HEK293 (cell line): ENCODE measurements around the gene PAPSS2.

Source experiments
- MZF1 ChIP-seq: fragments of 450-650 bp; formaldehyde crosslinking; IDR thresholded peaks from 2 replicates; pipeline ENCODE4 v1.5.1; 2017; ENCODE audit warnings: missing biosample characterization, missing genetic modification characterization, borderline replicate concordance
- PRDM1 ChIP-seq: fragments of 450-650 bp; formaldehyde crosslinking; IDR thresholded peaks from 2 replicates; pipeline ENCODE4; 2016; ENCODE audit warnings: missing biosample characterization, missing genetic modification characterization
- REST ChIP-seq: fragments of 450-650 bp; formaldehyde crosslinking; IDR thresholded peaks from 2 replicates; pipeline ENCODE4 v1.5.1; 2016; ENCODE audit warnings: missing biosample characterization, missing genetic modification characterization
- YY1 ChIP-seq: fragments of 450-650 bp; formaldehyde crosslinking; IDR thresholded peaks from 2 replicates; pipeline ENCODE4 v1.5.1; 2018; ENCODE audit warnings: missing biosample characterization, missing genetic modification characterization
- ZFP41 ChIP-seq: fragments of 450-650 bp; formaldehyde crosslinking; IDR thresholded peaks from 2 replicates; pipeline ENCODE4 v1.5.1; 2016; ENCODE audit warnings: missing biosample characterization, missing genetic modification characterization, borderline replicate concordance
- ZNF140 ChIP-seq: fragments of 450-650 bp; formaldehyde crosslinking; IDR thresholded peaks from 2 replicates; pipeline ENCODE4 v1.5.1; 2016; ENCODE audit warnings: missing biosample characterization, missing genetic modification characterization
- ZNF23 ChIP-seq: fragments of 450-650 bp; formaldehyde crosslinking; IDR thresholded peaks from 2 replicates; pipeline ENCODE4 v1.5.1; 2016; ENCODE audit warnings: missing biosample characterization, missing genetic modification characterization, borderline replicate concordance
- ZNF341 ChIP-seq: fragments of 450-650 bp; formaldehyde crosslinking; IDR thresholded peaks from 2 replicates; pipeline ENCODE4; 2016; ENCODE audit warnings: low read depth, missing biosample characterization, missing genetic modification characterization
- TF ChIP-seq, protein P1 (sequence below): fragments of 450-650 bp; formaldehyde crosslinking; IDR thresholded peaks from 2 replicates; pipeline ENCODE4 v1.5.1; 2016; ENCODE audit warnings: missing biosample characterization, missing genetic modification characterization
- TF ChIP-seq, protein P2 (sequence below): fragments of 450-650 bp; formaldehyde crosslinking; IDR thresholded peaks from 2 replicates; pipeline ENCODE4 v1.5.1; 2016; ENCODE audit warnings: missing biosample characterization, missing genetic modification characterization

- TF ChIP-seq, protein P1, sequence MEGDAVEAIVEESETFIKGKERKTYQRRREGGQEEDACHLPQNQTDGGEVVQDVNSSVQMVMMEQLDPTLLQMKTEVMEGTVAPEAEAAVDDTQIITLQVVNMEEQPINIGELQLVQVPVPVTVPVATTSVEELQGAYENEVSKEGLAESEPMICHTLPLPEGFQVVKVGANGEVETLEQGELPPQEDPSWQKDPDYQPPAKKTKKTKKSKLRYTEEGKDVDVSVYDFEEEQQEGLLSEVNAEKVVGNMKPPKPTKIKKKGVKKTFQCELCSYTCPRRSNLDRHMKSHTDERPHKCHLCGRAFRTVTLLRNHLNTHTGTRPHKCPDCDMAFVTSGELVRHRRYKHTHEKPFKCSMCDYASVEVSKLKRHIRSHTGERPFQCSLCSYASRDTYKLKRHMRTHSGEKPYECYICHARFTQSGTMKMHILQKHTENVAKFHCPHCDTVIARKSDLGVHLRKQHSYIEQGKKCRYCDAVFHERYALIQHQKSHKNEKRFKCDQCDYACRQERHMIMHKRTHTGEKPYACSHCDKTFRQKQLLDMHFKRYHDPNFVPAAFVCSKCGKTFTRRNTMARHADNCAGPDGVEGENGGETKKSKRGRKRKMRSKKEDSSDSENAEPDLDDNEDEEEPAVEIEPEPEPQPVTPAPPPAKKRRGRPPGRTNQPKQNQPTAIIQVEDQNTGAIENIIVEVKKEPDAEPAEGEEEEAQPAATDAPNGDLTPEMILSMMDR (tag by site-specific recombination) = no peak
- no peak for TF ChIP-seq REST (tag by site-specific recombination)
- TF ChIP-seq YY1 = no peak
- TF ChIP-seq ZFP41 (tag by site-specific recombination) = no peak
- TF ChIP-seq ZNF23 (tag by site-specific recombination) = no peak
- no peak for TF ChIP-seq MZF1 (tag by site-specific recombination)
- TF ChIP-seq PRDM1 (tag by site-specific recombination) = no peak
- TF ChIP-seq, protein P2, sequence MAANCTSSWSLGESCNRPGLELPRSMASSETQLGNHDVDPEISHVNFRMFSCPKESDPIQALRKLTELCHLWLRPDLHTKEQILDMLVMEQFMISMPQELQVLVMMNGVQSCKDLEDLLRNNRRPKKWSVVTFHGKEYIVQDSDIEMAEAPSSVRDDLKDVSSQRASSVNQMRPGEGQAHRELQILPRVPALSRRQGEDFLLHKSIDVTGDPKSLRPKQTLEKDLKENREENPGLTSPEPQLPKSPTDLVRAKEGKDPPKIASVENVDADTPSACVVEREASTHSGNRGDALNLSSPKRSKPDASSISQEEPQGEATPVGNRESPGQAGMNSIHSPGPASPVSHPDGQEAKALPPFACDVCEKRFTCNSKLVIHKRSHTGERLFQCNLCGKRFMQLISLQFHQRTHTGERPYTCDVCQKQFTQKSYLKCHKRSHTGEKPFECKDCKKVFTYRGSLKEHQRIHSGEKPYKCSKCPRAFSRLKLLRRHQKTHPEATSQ (tag by site-specific recombination) = no peak
- no peak for TF ChIP-seq ZNF341
- no peak for TF ChIP-seq ZNF140 (tag by site-specific recombination)
Measured at GRCh38 chr10:87694011-87694794, 34.5 kb downstream of the PAPSS2 start.
